ENCODE data around the gene NHLRC1. TPM values are rescaled to one million over a fixed set of nuclear protein-coding genes. Genes with fewer than 3 reads are reported as not detected.

Gene NHLRC1
- total and polyA plus RNA-seq, 2 of the 13 experiments (the other 11 are each of a cell fraction or from before 2014, with no cell fraction given): 0.04 to 0.11 TPM

GRCh38 chr6:18155150-18155863 lies 32.8 kb upstream of the NHLRC1 start, which contains the start of gene KDM1B (continued):
- peak; percentile 80 for TF ChIP-seq GMEB1 (CRISPR knock-in tag; IDR thresholded peaks at IDR 0.05; ENCODE audit: borderline replicate concordance)
- no peak for TF ChIP-seq CHD2 (IDR thresholded peaks at IDR 0.05; ENCODE audit: low read depth, low read length)
- TF ChIP-seq GABPB1 (CRISPR knock-in tag; IDR thresholded peaks at IDR 0.05): peak; percentile 90
- peak; percentile 15; the same call in 1 of the 2 replicates for TF ChIP-seq MXD3 (CRISPR knock-in tag; IDR thresholded peaks at IDR 0.05)
- TF ChIP-seq ZNF589 (CRISPR knock-in tag; conservative IDR thresholded peaks at IDR 0.05): no peak; the same call in 1 of the 2 replicates
- TF ChIP-seq JUND (CRISPR knock-in tag; IDR thresholded peaks at IDR 0.05): no peak
- no peak for TF ChIP-seq SCMH1 (CRISPR knock-in tag; IDR thresholded peaks at IDR 0.05; ENCODE audit: borderline replicate concordance)
- TF ChIP-seq ZNF547 (CRISPR knock-in tag; IDR thresholded peaks at IDR 0.05): no peak; the same call in 1 of the 2 replicates
- TF ChIP-seq NFIB (CRISPR knock-in tag; IDR thresholded peaks at IDR 0.05; ENCODE audit: borderline replicate concordance): no peak
- peak; percentile 70; the same call in 1 of the 2 replicates for TF ChIP-seq SRY (CRISPR knock-in tag; IDR thresholded peaks at IDR 0.05)
- TF ChIP-seq HNRNPH1 (optimal IDR thresholded peaks at IDR 0.05; ENCODE audit: low read depth, low read length): no peak
- no peak for TF ChIP-seq ZFP82 (CRISPR knock-in tag; IDR thresholded peaks at IDR 0.05; ENCODE audit: borderline replicate concordance)
- TF ChIP-seq ZSCAN12 (CRISPR knock-in tag; IDR thresholded peaks at IDR 0.05): 0 out of 2 replicates have a peak, but pooled peaks have one; percentile 50
- no peak for TF ChIP-seq ZMYM3 (CRISPR knock-in tag; IDR thresholded peaks at IDR 0.05)
- TF ChIP-seq ZNF3 (CRISPR knock-in tag; IDR thresholded peaks at IDR 0.05): no peak
- TF ChIP-seq ZHX1 (CRISPR knock-in tag; IDR thresholded peaks at IDR 0.05; ENCODE audit: low read depth): no peak
- TF ChIP-seq CCDC6 (CRISPR knock-in tag; IDR thresholded peaks at IDR 0.05): peak; percentile 93
- TF ChIP-seq ZBTB1 (CRISPR knock-in tag; IDR thresholded peaks at IDR 0.05; ENCODE audit: borderline replicate concordance): no peak
- TF ChIP-seq SETDB1 (CRISPR knock-in tag; IDR thresholded peaks at IDR 0.05; ENCODE audit: borderline replicate concordance): no peak
- TF ChIP-seq ZNF296 (CRISPR knock-in tag; conservative IDR thresholded peaks at IDR 0.05): no peak
- TF ChIP-seq SAP130 (CRISPR knock-in tag; IDR thresholded peaks at IDR 0.05; ENCODE audit: low read depth): peak; percentile 79
- 0 out of 2 replicates have a peak, but pooled peaks have one; percentile 17 for TF ChIP-seq ZNF124 (CRISPR knock-in tag; IDR thresholded peaks at IDR 0.05)
- TF ChIP-seq TAF15 (IDR thresholded peaks at IDR 0.05; ENCODE audit: low read depth, low read length, poor library complexity, severe bottlenecking): peak; percentile 21
- TF ChIP-seq SP140L (CRISPR knock-in tag; IDR thresholded peaks at IDR 0.05; ENCODE audit: borderline replicate concordance): no peak
